CD4-positive, alpha-beta T cell (primary cell): Measurements from ENCODE around the gene SOCS6. TPM values are rescaled to one million over a fixed set of nuclear protein-coding genes. Genes with fewer than 3 reads are reported as not detected.

Experiments used
- ATAC-seq: fragments of 200-7000 bp; cut with Tn5 transposase; one replicate; pipeline ENCODE4 v1.10.0; 2022; ENCODE audit warnings: mild to moderate bottlenecking; ENCODE audit not compliant: poor library complexity
- CTCF ChIA-PET: fragments of 350-600 bp; sonication (Branson Sonifier 250); formaldehyde crosslinking; loops from one replicate; lab custom pipeline; 2021; ENCODE audit warnings: antibody characterized with exemption, inconsistent platforms; lab: Charles Lee
- POLR2A ChIA-PET: fragments of 350-600 bp; sonication (Branson Sonifier 250); formaldehyde crosslinking; loops from one replicate; lab custom pipeline; 2021; ENCODE audit warnings: antibody characterized with exemption, inconsistent platforms; lab: Charles Lee
- DNase-seq, 14 experiments: peaks; one replicate each; pipeline ENCODE4 v3.0.0-alpha.2; 2013 to 2020; ENCODE audit warnings: mixed read lengths in 2 of 14
- H3K27ac ChIP-seq, 2 donors: one replicate each; pipeline versions ENCODE4 v1.5.1 to v1.7.0; 2013; ENCODE audit warnings: low read length in 2 of 2, low read depth in 1 of 2, mild to moderate bottlenecking in 1 of 2
- H3K27me3 ChIP-seq, 2 experiments: 1 replicate in 1 of 2; 2 replicates in 1 of 2; pipeline versions ENCODE4 v1.6.1 to v1.7.0; 2013; ENCODE audit warnings: low read length in 2 of 2, control low read depth in 1 of 2, mild to moderate bottlenecking in 1 of 2, moderate library complexity in 1 of 2; ENCODE audit not compliant: insufficient read depth in 2 of 2, control insufficient read depth in 1 of 2
- H3K36me3 ChIP-seq: one replicate; pipeline ENCODE4 v1.6.1; 2013; ENCODE audit warnings: low read length, control low read depth; ENCODE audit not compliant: insufficient read depth
- H3K4me1 ChIP-seq: one replicate; pipeline ENCODE4 v1.6.1; 2013; ENCODE audit warnings: low read length, control low read depth; ENCODE audit not compliant: insufficient read depth
- H3K4me3 ChIP-seq: one replicate; pipeline ENCODE4 v1.5.1; 2013; ENCODE audit warnings: mild to moderate bottlenecking, low read length, moderate library complexity
- H3K9me3 ChIP-seq, 2 experiments: 1 replicate in 1 of 2; 2 replicates in 1 of 2; pipeline versions ENCODE4 v1.6.1 to v1.7.0; 2013; ENCODE audit warnings: low read length in 2 of 2, mild to moderate bottlenecking in 2 of 2, control low read depth in 1 of 2, moderate library complexity in 1 of 2; ENCODE audit not compliant: control insufficient read depth in 1 of 2, insufficient read depth in 1 of 2
- H3K27ac Mint-ChIP-seq: one replicate; pipeline ENCODE4 v1.8.0; 2020; ENCODE audit warnings: mixed read lengths
- H3K27me3 Mint-ChIP-seq: one replicate; pipeline ENCODE4 v1.8.0; 2021; ENCODE audit warnings: mixed read lengths
- H3K36me3 Mint-ChIP-seq: one replicate; pipeline ENCODE4 v1.8.0; 2021; ENCODE audit warnings: low read depth, mixed read lengths
- H3K4me1 Mint-ChIP-seq: one replicate; pipeline ENCODE4 v1.8.0; 2021; ENCODE audit warnings: low read depth, mixed read lengths
- H3K4me3 Mint-ChIP-seq: one replicate; pipeline ENCODE4 v1.8.0; 2020; ENCODE audit warnings: mild to moderate bottlenecking, mixed read lengths
- H3K9me3 Mint-ChIP-seq: one replicate; pipeline ENCODE4 v1.8.0; 2020; ENCODE audit warnings: mixed read lengths
- CTCF ChIP-seq: fragments of 200-600 bp; IDR thresholded peaks from one replicate; pipeline ENCODE4 v1.8.0; 2022; ENCODE audit warnings: antibody characterized with exemption, mild to moderate bottlenecking
- intact Hi-C, 2 experiments: fragments of 100-400 bp; cut with DNase I in 1 of 2; cut with micrococcal nuclease in 1 of 2; formaldehyde crosslinking; loops; one replicate each; pipeline versions ENCODE4 v1.15.1 to v1.9.0; 2023 to 2025; cut with DNase I, micrococcal nuclease
- total RNA-seq, 174 experiments: library from RNA in 2 of 174; stranded (reverse) in 2 of 174; gene quantifications; one replicate each; pipeline ENCODE4 v1.2.3 and lab custom pipeline; 2021 to 2026

The SOCS6 gene
- total RNA-seq, 2 experiments from 2014 or later: 1.8 to 2.5 TPM

DNA sequence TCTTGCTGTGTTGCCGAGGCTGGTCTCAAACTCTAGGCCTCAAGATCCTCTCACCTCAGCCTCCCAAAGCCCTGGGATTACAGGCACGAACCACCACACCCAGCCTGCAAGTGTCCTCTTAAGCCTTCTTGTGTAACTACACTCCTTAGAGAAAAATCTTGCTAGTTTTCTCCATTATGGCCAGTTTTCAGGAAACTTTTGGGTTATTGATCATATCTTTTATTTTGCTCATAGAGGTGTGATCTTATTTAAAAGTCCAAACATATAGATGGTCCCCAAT, 2.4 kb downstream of the SOCS6 start:
- Histone ChIP-seq H3K4me3 (no peak overlapping the region), H3K4me1 (peaks cover 21% of the 10 kb centered on the region), H3K27ac (no peak overlapping the region), H3K27me3 (peaks cover 11 to 14% of the 10 kb centered on the region in 2 experiments), H3K36me3 (no peaks in the 10 kb centered on the region), H3K9me3 (no peaks in the 10 kb centered on the region)
- no peaks in the 10 kb centered on the region for H3K9me3 Mint-ChIP-seq
- peaks cover 45% of the 10 kb centered on the region for H3K27me3 Mint-ChIP-seq
- H3K4me3 Mint-ChIP-seq: peak overlapping the region; percentile 65
- peaks cover 13% of the 10 kb centered on the region for H3K4me1 Mint-ChIP-seq
- ChIA-PET POLR2A (no interaction called here), CTCF (no interaction called here)
- DNase-seq (no peak), ATAC-seq (no peak)
- H3K36me3 Mint-ChIP-seq: no peaks in the 10 kb centered on the region
- no peak for TF ChIP-seq CTCF
- H3K27ac Mint-ChIP-seq: no peak overlapping the region
- intact Hi-C loops: no loop called here

GRCh38 chr18:70292628-70293027, 3.8 kb downstream of the SOCS6 start:
- ATAC-seq (no peak), DNase-seq (no peak)
- peaks cover 45% of the 10 kb centered on the region for H3K27me3 Mint-ChIP-seq
- Histone ChIP-seq H3K36me3 (no peaks in the 10 kb centered on the region), H3K4me1 (peaks cover 21% of the 10 kb centered on the region), H3K27me3 (peaks cover 11 to 14% of the 10 kb centered on the region in 2 experiments), H3K9me3 (no peaks in the 10 kb centered on the region), H3K4me3 (no peak overlapping the region), H3K27ac (no peak overlapping the region)
- intact Hi-C loops: no loop called here
- no peak overlapping the region for H3K27ac Mint-ChIP-seq
- CTCF ChIA-PET: no interaction called here
- POLR2A ChIA-PET: no interaction called here
- no peaks in the 10 kb centered on the region for H3K36me3 Mint-ChIP-seq
- peaks cover 16% of the 10 kb centered on the region for H3K4me1 Mint-ChIP-seq
- no peaks in the 10 kb centered on the region for H3K9me3 Mint-ChIP-seq
- no peak overlapping the region for H3K4me3 Mint-ChIP-seq
- TF ChIP-seq CTCF: no peak

- peaks cover 16% of the 10 kb centered on the region for H3K4me1 Mint-ChIP-seq
- intact Hi-C loops: no loop called here
- no peak overlapping the region for H3K4me3 ChIP-seq
- DNase-seq (no peak), ATAC-seq (no peak)
- H3K27ac Mint-ChIP-seq: no peak overlapping the region
- ChIA-PET CTCF (no interaction called here), POLR2A (no interaction called here)
- no peaks in the 10 kb centered on the region for H3K36me3 ChIP-seq
- no peak for TF ChIP-seq CTCF
- peaks cover 21% of the 10 kb centered on the region for H3K4me1 ChIP-seq
- no peaks in the 10 kb centered on the region for H3K9me3 Mint-ChIP-seq
- no peak overlapping the region for H3K4me3 Mint-ChIP-seq
- H3K27me3 Mint-ChIP-seq: peaks cover 42% of the 10 kb centered on the region
- no peaks in the 10 kb centered on the region for H3K9me3 ChIP-seq
- H3K27ac ChIP-seq: no peak overlapping the region
- H3K27me3 ChIP-seq: peaks cover 7 to 14% of the 10 kb centered on the region in 2 experiments
- no peaks in the 10 kb centered on the region for H3K36me3 Mint-ChIP-seq
These were observed 4.3 kb downstream of the SOCS6 start for GRCh38 chr18:70293166-70293565.
